Right atrium auricular region (tissue), 2 donors: ENCODE results near the gene TRAK1. TPM values are rescaled to one million over a fixed set of nuclear protein-coding genes. Genes with fewer than 3 reads are reported as not detected.
A peak's percentile ranks its signal among the peaks of the same experiment; 100 is the strongest.
"Not testable (repeated sequence)": the region's sequence is repeated elsewhere in the genome, so short reads cannot be mapped to it uniquely, and the experiment has no call there.

Experiments used
- DNase-seq: peaks from one replicate; pipeline ENCODE4 v3.0.0-alpha.2; 2019; ENCODE audit warnings: low spot score
- H3K27ac ChIP-seq, 2 donors: fragments of 200-600 bp; sonication (generic); 1 replicate in 1 of 2; 2 replicates in 1 of 2; pipeline ENCODE4 v1.5.1; 2016 to 2019
- H3K27me3 ChIP-seq, 2 donors: fragments of 200-600 bp; sonication (generic); one replicate each; pipeline versions ENCODE4 v1.5.1 to v1.6.0; 2017 to 2019
- H3K36me3 ChIP-seq: fragments of 200-600 bp; sonication (generic); one replicate; pipeline ENCODE4 v1.5.1; 2016
- H3K4me1 ChIP-seq, 2 donors: fragments of 200-600 bp; sonication (generic); one replicate each; pipeline versions ENCODE4 v1.5.1 to v1.6.0; 2017 to 2019
- H3K4me3 ChIP-seq, 2 donors: fragments of 200-600 bp; sonication (generic); 1 replicate in 1 of 2; 2 replicates in 1 of 2; pipeline ENCODE4 v1.5.1; 2017 to 2019; ENCODE audit warnings: mild to moderate bottlenecking in 1 of 2, moderate library complexity in 1 of 2
- H3K9me3 ChIP-seq, 2 donors: fragments of 200-600 bp; sonication (generic); one replicate each; pipeline ENCODE4 v1.5.1; 2019
- total RNA-seq, 2 donors: library from RNA; depleted of rRNA; stranded (reverse); fragments of >200 nt; gene quantifications; one replicate each; pipeline ENCODE4 v1.1.0, GENCODE V29; 2016
- TF ChIP-seq, protein P1 (sequence below), 2 donors: fragments of 200-600 bp; sonication (generic); IDR thresholded peaks; one replicate each; pipeline ENCODE4 v1.5.1; 2019; ENCODE audit warnings: antibody characterized with exemption in 2 of 2

The TRAK1 gene
- total RNA-seq = 100 to 1,000 TPM; 172 to 259 TPM

DNA sequence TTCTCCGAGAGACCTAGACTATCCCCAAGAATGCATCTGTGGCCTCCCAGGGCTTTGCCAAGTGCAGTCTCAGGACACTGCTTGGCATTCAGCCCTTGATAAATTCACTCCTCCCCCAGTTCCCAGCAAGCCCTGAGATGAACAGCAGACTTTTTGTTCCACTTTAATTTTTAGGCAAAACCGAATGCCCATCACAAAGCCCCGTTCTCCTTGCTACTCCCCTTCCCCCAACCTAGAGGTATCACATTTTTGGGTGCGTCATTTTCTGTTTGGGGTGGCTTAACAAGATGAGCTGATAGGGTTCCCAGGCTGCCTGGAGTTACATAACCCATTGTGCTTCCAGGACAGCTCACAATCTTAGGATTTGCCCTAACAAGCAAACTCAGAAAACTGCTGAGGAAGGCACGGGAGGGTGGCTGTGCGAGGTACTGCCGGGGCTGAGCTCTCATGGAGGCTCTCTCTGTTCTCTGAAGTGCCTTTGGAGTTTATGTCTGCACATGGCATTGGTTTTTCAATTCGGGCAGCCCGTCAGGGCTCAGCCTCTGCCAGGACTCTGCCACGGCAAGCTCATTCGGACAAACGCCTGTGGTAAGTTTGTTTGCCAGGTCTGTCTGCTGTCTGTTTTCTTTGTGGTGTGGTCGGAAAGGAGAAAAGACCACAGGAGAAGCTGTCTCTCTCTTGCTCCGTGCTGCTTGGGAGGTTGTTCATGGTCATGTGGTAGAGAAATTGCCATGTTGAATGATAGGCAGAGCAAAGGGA lies at the start of gene TRAK1:
Gene TRAK1 (plus strand): TSS at position 385 of the 759 bp plus-strand sequence. CDS start 113 bp downstream, at position 498.
- H3K27me3 ChIP-seq = no peaks in the 10 kb centered on the region
- TF ChIP-seq, protein P1, sequence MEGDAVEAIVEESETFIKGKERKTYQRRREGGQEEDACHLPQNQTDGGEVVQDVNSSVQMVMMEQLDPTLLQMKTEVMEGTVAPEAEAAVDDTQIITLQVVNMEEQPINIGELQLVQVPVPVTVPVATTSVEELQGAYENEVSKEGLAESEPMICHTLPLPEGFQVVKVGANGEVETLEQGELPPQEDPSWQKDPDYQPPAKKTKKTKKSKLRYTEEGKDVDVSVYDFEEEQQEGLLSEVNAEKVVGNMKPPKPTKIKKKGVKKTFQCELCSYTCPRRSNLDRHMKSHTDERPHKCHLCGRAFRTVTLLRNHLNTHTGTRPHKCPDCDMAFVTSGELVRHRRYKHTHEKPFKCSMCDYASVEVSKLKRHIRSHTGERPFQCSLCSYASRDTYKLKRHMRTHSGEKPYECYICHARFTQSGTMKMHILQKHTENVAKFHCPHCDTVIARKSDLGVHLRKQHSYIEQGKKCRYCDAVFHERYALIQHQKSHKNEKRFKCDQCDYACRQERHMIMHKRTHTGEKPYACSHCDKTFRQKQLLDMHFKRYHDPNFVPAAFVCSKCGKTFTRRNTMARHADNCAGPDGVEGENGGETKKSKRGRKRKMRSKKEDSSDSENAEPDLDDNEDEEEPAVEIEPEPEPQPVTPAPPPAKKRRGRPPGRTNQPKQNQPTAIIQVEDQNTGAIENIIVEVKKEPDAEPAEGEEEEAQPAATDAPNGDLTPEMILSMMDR (IDR thresholded peaks at IDR 0.05) = no peak
- peaks cover 0 to 47% of the 10 kb centered on the region in 2 donors for H3K4me1 ChIP-seq
- DNase-seq = no peak
- peaks cover 28% of the 10 kb centered on the region for H3K36me3 ChIP-seq
- no peaks in the 10 kb centered on the region for H3K9me3 ChIP-seq
- H3K27ac ChIP-seq = peak within 1 kb of the TSS; percentile 75 to 83
- H3K4me3 ChIP-seq = peak within 1 kb of the TSS; percentile 16 to 35

GRCh38 chr3:42042747-42043098 lies 48.4 kb upstream of the TRAK1 start:
- Histone ChIP-seq H3K36me3 (no peaks in the 10 kb centered on the region), H3K9me3 (no peaks in the 10 kb centered on the region), H3K4me1 (peaks cover 0 to 84% of the 10 kb centered on the region in 2 donors), H3K4me3 (peak overlapping the region in 1 of 2 donors; percentile 17), H3K27ac (peak overlapping the region; percentile 81 to 82), H3K27me3 (no peaks in the 10 kb centered on the region)
- TF ChIP-seq, protein P1 (IDR thresholded peaks at IDR 0.05) = no peak
- DNase-seq = no peak

GRCh38 chr3:42043099-42043813 lies 47.9 kb upstream of the TRAK1 start:
- H3K27ac ChIP-seq = peak overlapping the region; percentile 81 to 82
- no peaks in the 10 kb centered on the region for H3K9me3 ChIP-seq
- no peaks in the 10 kb centered on the region for H3K36me3 ChIP-seq
- peak; percentile 66 for DNase-seq
- H3K4me1 ChIP-seq = peaks cover 0 to 83% of the 10 kb centered on the region in 2 donors
- TF ChIP-seq, protein P1 (IDR thresholded peaks at IDR 0.05) = no peak
- peak overlapping the region in 1 of 2 donors; percentile 17 for H3K4me3 ChIP-seq
- no peaks in the 10 kb centered on the region for H3K27me3 ChIP-seq

- Histone ChIP-seq H3K36me3 (no peaks in the 10 kb centered on the region), H3K9me3 (no peaks in the 10 kb centered on the region), H3K27ac (peak overlapping the region; percentile 81 to 82), H3K4me3 (no peak overlapping the region), H3K4me1 (peaks cover 0 to 85% of the 10 kb centered on the region in 2 donors), H3K27me3 (no peaks in the 10 kb centered on the region)
- TF ChIP-seq, protein P1 (IDR thresholded peaks at IDR 0.05) = no peak
- DNase-seq = no peak
Observed at GRCh38 chr3:42045708-42046243, 45.4 kb upstream of the TRAK1 start.

DNA sequence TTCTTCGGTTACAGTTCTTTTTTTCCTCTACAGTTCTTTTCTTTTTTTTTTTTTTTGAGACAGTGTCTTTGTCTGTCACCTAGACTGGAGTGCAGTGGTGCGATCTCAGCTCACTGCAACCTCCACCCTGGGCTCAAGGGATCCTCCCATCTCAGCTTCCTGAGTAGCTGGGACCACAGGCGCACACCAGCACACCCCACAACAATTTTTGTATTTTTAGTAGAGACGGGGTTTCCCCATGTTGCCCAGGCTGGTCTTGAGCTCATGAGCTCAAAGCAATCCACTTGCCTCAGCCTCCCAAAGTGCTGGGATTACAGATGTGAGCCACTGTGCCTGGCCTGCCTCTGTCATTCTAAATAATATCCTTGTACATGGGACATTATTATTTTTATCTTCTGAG lies 42.6 kb upstream of the TRAK1 start:
- DNase-seq, H3K9me3 ChIP-seq, H3K36me3 ChIP-seq, H3K4me3 ChIP-seq, H3K27me3 ChIP-seq: not testable (repeated sequence)
- peak overlapping the region; percentile 4 to 29 for H3K27ac ChIP-seq
- peaks cover 0 to 86% of the 10 kb centered on the region in 2 donors for H3K4me1 ChIP-seq

GRCh38 chr3:42050126-42050525 lies 41.0 kb upstream of the TRAK1 start:
- peak; percentile 47 for DNase-seq
- peak overlapping the region; percentile 28 to 48 for H3K27ac ChIP-seq
- no peaks in the 10 kb centered on the region for H3K36me3 ChIP-seq
- H3K9me3 ChIP-seq = no peaks in the 10 kb centered on the region
- TF ChIP-seq, protein P1 (IDR thresholded peaks at IDR 0.05) = no peak
- H3K4me3 ChIP-seq = no peak overlapping the region
- H3K27me3 ChIP-seq = no peaks in the 10 kb centered on the region
- H3K4me1 ChIP-seq = peaks cover 0 to 84% of the 10 kb centered on the region in 2 donors
